Activated CD8-positive, alpha-beta memory T cell treated with anti-CD3 and anti-CD28 coated beads, Interleukin-2, amount 10 ng/mL, durations not matched to agents 7 days and 5 days (primary cell): Measurements from ENCODE around the gene FOXK1. TPM values are rescaled to one million over a fixed set of nuclear protein-coding genes. Genes with fewer than 3 reads are reported as not detected.
"Not testable (repeated sequence)": the region's sequence is repeated elsewhere in the genome, so short reads cannot be mapped to it uniquely, and the experiment has no call there.

Experiments used
- ATAC-seq: fragments of 150-1000 bp; cut with Tn5 transposase; one replicate; pipeline ENCODE4 v1.10.0; 2021; ENCODE audit warnings: moderate library complexity
- CTCF ChIA-PET: fragments of 350-600 bp; sonication (Branson Sonifier 250); formaldehyde crosslinking; loops from one replicate; lab custom pipeline; 2021; ENCODE audit warnings: antibody characterized with exemption; lab: Charles Lee
- DNase-seq: peaks from one replicate; pipeline ENCODE4 v3.0.0-alpha.2; 2020
- H3K27ac Mint-ChIP-seq: one replicate; pipeline ENCODE4 v1.8.0; 2021; ENCODE audit warnings: mild to moderate bottlenecking, mixed read lengths
- H3K27me3 Mint-ChIP-seq: one replicate; pipeline ENCODE4 v1.8.0; 2021; ENCODE audit warnings: mixed read lengths
- H3K36me3 Mint-ChIP-seq: one replicate; pipeline ENCODE4 v1.8.0; 2021; ENCODE audit warnings: mild to moderate bottlenecking, mixed read lengths
- H3K4me1 Mint-ChIP-seq: one replicate; pipeline ENCODE4 v1.8.0; 2021; ENCODE audit warnings: mixed read lengths
- H3K4me3 Mint-ChIP-seq: one replicate; pipeline ENCODE4 v1.8.0; 2021; ENCODE audit warnings: mild to moderate bottlenecking, moderate library complexity, mixed read lengths
- H3K9me3 Mint-ChIP-seq: one replicate; pipeline ENCODE4 v1.8.0; 2022; ENCODE audit warnings: low read depth, mixed read lengths
- total RNA-seq, 2 experiments: library from RNA; stranded (reverse); gene quantifications; one replicate each; pipeline ENCODE4 v1.2.3, GENCODE V29; 2021

FOXK1 gene
- total RNA-seq, 2 experiments from 2014 or later: 27.1 to 31.2 TPM

DNA sequence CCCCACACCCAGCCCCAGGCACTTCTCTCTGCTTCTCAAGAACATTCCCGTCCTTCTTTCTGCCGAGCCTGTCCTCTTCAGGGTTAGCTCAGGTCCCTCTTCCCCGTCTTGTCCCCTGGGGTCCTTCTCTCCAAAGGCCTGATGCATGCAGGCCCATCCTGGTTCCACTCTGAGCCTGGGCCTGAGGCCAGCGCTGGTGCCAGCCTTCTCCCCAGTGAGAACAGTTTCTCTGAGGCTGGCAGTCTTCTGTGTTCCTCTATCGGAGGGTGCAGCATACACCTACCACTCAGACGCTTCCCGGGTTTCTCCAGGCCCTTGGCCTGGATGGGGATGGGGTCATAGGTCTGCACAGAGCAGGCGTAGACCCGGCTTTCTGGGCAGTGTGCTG is 108.0 kb downstream of the FOXK1 start:
- no peak overlapping the region for H3K27ac Mint-ChIP-seq
- peaks cover 11% of the 10 kb centered on the region for H3K36me3 Mint-ChIP-seq
- no peak for DNase-seq
- H3K9me3 Mint-ChIP-seq: no peaks in the 10 kb centered on the region
- no peaks in the 10 kb centered on the region for H3K27me3 Mint-ChIP-seq
- no peak for ATAC-seq
- CTCF ChIA-PET: interaction anchor here (3.3 kb wide), 1 partner anchor 8 kb away, joined by 10 read pairs; no protein-coding TSS in a partner anchor
- H3K4me1 Mint-ChIP-seq: peaks cover 2% of the 10 kb centered on the region
- no peak overlapping the region for H3K4me3 Mint-ChIP-seq

DNA sequence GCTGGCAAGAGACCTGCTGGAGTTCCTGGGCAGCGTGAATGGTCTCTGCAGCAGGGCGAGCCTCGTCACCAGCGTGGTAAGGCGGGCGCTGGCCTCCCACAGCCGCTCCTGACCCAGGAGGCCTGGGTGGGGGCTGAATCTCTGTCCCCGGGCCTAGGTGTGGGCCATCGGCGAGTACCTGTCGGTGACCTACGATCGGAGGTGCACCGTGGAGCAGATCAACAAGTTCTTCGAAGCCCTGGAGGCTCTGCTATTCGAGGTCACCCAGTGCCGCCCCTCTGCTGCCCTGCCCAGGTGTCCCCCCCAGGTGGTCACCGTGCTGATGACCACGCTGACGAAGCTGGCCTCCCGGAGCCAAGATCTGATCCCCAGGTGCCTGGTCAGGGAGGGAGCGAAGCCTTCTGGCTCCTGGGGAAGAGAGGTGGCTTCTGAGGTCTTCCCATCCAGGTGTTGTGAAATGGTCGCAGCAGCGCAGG is 108.5 kb downstream of the FOXK1 start:
- H3K9me3 Mint-ChIP-seq: no peaks in the 10 kb centered on the region
- H3K4me3 Mint-ChIP-seq: no peak overlapping the region
- no peak overlapping the region for H3K27ac Mint-ChIP-seq
- peaks cover 2% of the 10 kb centered on the region for H3K4me1 Mint-ChIP-seq
- no peaks in the 10 kb centered on the region for H3K27me3 Mint-ChIP-seq
- ATAC-seq (no peak), DNase-seq (no peak)
- H3K36me3 Mint-ChIP-seq: peaks cover 11% of the 10 kb centered on the region
- CTCF ChIA-PET: interaction anchor here (3.3 kb wide), 1 partner anchor 7 kb away, joined by 10 read pairs; no protein-coding TSS in a partner anchor

DNA sequence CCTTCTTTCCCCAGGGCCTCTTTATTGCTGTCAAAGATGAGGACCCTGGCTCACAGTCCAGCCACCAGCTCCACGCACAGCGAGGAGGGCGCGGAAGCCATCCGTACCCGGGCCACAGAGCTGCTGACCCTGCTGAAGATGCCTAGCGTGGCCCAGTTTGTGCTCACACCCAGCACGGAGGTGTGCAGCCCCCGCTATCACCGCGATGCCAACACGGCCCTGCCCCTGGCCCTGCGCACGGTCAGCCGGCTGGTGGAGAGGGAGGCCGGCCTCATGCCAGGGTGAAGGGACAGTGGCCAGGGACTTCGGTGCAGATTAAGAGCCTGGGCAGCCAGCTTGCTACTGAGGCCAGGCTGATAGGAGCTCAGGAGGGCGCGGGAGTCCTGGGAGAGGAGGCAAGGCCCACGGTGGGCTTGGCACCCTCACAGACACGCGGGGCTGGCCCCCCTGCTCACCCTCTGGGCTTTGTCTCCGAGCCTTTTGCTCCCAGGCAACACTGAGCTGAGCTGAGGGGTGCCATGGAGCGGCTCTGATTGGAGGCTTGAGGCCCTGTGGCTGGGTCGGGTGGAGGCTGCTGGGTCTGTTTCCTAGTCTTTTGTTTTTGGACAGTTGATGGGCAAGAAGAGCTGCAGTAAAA is 109.1 kb downstream of the FOXK1 start:
- no peak for ATAC-seq
- Mint-ChIP-seq H3K9me3 (no peaks in the 10 kb centered on the region), H3K27ac (no peak overlapping the region), H3K4me3 (no peak overlapping the region), H3K27me3 (no peaks in the 10 kb centered on the region), H3K4me1 (peaks cover 2% of the 10 kb centered on the region), H3K36me3 (peaks cover 9% of the 10 kb centered on the region)
- CTCF ChIA-PET: interaction anchor here (0.8 to 1.9 kb wide), 3 partner anchors 16 to 294 kb away, joined by 4 to 7 read pairs (median 6); partner anchors contain the start of gene AP5Z1
- DNase-seq: no peak

- no peak overlapping the region for H3K4me3 Mint-ChIP-seq
- CTCF ChIA-PET: interaction anchor here (0.6 to 2.0 kb wide), 10 partner anchors 17 to 1035 kb away, joined by 3 to 11 read pairs (median 4); partner anchors contain the start of gene AP5Z1
- ATAC-seq: peak; percentile 79
- H3K27ac Mint-ChIP-seq: no peak overlapping the region
- DNase-seq: peak; percentile 75
- H3K36me3 Mint-ChIP-seq: peaks cover 9% of the 10 kb centered on the region
- H3K27me3 Mint-ChIP-seq: no peaks in the 10 kb centered on the region
- peaks cover 2% of the 10 kb centered on the region for H3K4me1 Mint-ChIP-seq
- H3K9me3 Mint-ChIP-seq: no peaks in the 10 kb centered on the region
Measured at GRCh38 chr7:4791738-4792536, 109.8 kb downstream of the FOXK1 start.

DNA sequence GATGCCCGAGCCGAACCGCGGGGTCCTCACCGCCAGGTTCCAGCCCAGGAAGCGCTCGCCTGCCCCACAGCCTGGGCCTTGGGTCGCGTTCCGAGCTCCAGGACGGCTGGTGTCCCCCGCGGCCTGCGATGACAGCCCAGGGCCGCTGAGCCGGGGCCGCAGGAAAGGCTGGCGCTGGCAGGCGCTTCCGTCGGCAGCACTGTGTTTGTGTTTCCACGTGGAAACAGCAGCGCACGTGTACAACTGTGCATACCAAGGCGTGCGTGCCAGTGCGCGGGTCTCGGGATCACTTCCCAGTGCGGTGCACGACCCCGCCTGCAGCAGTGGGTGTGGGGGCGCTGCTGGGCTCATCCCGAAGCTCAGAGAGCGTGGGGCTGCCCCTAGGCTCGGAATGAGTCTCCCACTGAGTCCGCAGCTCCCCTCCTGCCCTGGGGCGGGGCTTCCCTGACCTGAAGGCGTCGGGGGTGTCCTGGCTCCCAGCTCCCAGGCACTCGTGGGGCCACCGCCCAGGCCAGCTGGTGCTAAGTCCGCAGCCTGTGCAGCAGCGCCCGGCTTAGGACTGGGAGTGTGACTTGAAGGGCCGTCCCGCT is 110.5 kb downstream of the FOXK1 start:
- CTCF ChIA-PET: interaction anchor here (0.5 to 2.0 kb wide), 10 partner anchors 18 to 1035 kb away, joined by 3 to 11 read pairs (median 4); partner anchors contain the start of gene AP5Z1
- DNase-seq: no peak
- H3K36me3 Mint-ChIP-seq: peaks cover 9% of the 10 kb centered on the region

DNA sequence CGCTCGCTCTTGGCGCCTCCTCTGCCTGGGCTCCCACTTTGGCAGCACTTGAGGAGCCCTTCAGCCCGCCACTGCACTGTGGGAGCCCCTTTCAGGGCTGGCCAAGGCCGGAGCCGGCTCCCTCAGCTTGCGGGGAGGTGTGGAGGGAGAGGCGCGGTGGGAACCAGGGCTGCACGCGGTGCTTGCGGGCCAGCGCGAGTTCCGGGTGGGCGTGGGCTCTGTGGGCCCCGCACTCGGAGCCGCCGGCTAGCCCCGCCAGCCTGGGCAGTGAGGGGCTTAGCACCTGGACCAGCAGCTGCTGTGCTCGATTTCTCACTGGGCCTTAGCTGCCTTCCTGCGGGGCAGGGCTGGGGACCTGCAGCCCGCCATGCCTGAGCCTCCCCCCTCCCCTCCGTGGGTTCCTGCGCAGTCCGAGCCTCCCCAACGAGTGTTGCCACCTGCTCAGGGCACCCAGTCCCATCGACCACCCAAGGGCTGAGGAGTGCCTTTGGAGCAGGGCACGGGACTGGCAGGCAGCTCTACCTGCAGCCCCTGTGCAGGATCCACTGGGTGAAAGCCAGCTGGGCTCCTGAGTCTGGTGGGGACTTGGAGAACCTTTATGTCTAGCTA is 111.4 kb downstream of the FOXK1 start:
- not testable (repeated sequence) for H3K27ac Mint-ChIP-seq, H3K9me3 Mint-ChIP-seq, H3K4me3 Mint-ChIP-seq, H3K27me3 Mint-ChIP-seq, ATAC-seq, H3K4me1 Mint-ChIP-seq, DNase-seq, H3K36me3 Mint-ChIP-seq
- CTCF ChIA-PET: interaction anchor here (0.5 to 2.0 kb wide), 6 partner anchors 18 to 294 kb away, joined by 3 to 11 read pairs (median 4); partner anchors contain the start of gene AP5Z1

More for the DNA sequence above, 110.5 kb downstream of the FOXK1 start:
- H3K4me1 Mint-ChIP-seq: peaks cover 2% of the 10 kb centered on the region
- H3K9me3 Mint-ChIP-seq: no peaks in the 10 kb centered on the region
- no peaks in the 10 kb centered on the region for H3K27me3 Mint-ChIP-seq
- ATAC-seq: no peak
- H3K27ac Mint-ChIP-seq: no peak overlapping the region
- H3K4me3 Mint-ChIP-seq: no peak overlapping the region

GRCh38 chr7:4794171-4794570 is 112.1 kb downstream of the FOXK1 start:
- CTCF ChIA-PET, ATAC-seq, H3K36me3 Mint-ChIP-seq, H3K4me3 Mint-ChIP-seq, H3K27ac Mint-ChIP-seq, H3K9me3 Mint-ChIP-seq, DNase-seq, H3K4me1 Mint-ChIP-seq, H3K27me3 Mint-ChIP-seq: not testable (repeated sequence)

DNA sequence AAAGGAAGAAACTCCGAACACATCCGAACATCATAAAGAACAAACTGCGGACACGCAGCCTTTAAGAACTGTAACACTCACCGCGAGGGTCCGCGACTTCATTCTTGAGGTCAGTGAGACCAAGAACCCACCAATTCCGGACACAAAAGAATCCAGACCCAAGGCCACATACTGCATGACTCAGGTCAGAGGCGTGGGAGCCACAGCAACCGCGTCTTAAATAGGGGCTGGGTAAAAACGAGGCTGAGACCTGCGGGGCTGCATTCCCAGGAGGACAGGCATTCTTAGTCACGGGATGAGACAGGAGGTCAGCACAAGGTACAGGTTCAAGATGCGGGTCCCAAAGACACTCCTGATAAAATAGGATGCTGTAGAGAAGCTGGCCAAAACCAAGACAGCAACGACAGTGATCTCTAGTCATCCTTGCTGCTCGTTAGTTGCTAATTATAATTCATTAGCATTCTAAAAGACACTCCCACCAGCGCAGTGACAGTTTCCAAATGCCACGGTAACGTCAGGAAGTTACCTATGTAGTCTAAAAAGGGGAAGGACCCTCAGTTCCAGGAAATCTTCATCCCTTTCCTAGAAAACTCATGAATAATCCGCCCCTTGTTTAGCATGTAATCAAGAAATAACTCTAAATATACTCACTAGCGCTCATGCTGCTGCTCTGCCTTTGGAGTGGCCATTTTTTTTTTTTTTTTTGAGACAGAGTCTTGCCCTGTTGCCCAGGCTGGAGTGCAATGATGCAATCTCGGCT is 112.7 kb downstream of the FOXK1 start:
- Mint-ChIP-seq H3K27me3 (no peaks in the 10 kb centered on the region), H3K4me3 (no peak overlapping the region), H3K4me1 (peaks cover 2% of the 10 kb centered on the region), H3K36me3 (peaks cover 8% of the 10 kb centered on the region), H3K9me3 (no peaks in the 10 kb centered on the region), H3K27ac (no peak overlapping the region)
- ATAC-seq: no peak
- no peak for DNase-seq
- CTCF ChIA-PET: interaction anchor here (1.2 kb wide), 1 partner anchor 89 kb away, joined by 3 read pairs; the partner anchor contains the start of gene RADIL

DNA sequence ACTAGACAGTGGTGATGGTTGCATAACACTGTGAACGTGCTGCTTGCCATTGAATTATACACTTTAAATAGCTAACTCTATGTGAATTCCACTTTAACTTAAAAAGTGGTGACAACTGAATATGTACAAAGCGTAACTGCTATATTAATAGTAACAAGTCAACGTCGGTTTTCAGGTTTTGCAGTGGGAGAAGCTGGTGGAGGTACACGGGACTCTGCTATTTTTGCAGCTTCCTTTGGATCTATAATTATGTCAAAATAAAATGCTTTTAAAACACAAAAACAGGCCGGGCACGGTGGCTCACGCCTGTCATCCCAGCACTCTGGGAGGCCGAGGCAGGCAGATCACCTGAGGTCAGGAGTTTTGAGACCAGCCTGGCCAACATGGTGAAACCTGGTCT is 114.4 kb downstream of the FOXK1 start:
- no peak for ATAC-seq
- H3K27ac Mint-ChIP-seq: no peak overlapping the region
- peaks cover 7% of the 10 kb centered on the region for H3K36me3 Mint-ChIP-seq
- DNase-seq: no peak
- no peaks in the 10 kb centered on the region for H3K9me3 Mint-ChIP-seq
- CTCF ChIA-PET: interaction anchor here (1.1 to 3.6 kb wide), 3 partner anchors 10 to 289 kb away, joined by 3 to 49 read pairs (median 27); partner anchors contain the start of gene RADIL
- H3K27me3 Mint-ChIP-seq: no peaks in the 10 kb centered on the region
- peaks cover 2% of the 10 kb centered on the region for H3K4me1 Mint-ChIP-seq
- no peak overlapping the region for H3K4me3 Mint-ChIP-seq

DNA sequence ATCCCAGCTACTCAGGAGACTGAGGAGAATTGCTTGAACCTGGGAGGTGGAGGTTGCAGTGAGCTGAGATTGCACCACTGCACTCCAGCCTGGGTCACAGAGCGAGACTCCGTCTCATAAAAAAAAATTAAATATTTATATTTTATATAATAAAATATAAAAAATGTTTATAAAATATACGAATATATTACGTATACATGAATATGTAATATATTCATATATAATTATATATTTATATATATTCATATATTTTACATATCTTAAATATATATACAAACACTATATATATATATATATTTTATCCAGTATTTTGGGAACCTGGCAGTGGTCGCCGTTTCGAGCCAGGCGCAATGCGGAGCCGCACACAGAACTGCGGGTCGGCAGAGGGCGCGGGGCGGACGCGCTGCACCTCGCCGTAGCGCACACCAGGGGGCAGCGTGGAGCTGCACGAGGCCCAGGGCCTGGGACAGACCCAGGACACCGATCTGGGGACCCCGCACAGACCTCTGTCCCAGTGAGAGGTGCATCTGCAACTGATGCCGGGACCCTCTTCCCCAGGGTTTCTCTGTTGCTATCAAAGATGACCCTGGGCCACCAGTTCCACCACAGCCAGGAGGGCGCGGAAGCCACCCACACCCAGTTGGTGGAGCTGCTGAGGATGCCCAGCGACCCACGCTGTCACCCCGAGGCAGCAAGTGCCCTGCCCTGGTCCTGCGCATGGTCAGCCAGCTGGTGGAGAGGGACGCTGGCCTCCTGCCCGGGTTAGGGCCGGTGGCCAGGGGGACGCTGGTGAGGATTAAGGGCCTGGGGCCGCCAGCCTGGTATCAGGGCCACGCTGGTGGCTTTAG is 116.0 kb downstream of the FOXK1 start:
- ATAC-seq (peak; percentile 89), DNase-seq (peak; percentile 65)
- CTCF ChIA-PET: interaction anchor here (0.6 to 3.6 kb wide), 20 partner anchors 8 to 1737 kb away, joined by 3 to 49 read pairs (median 4); partner anchors contain the start of genes AP5Z1 and RADIL
- Mint-ChIP-seq H3K4me1 (peaks cover 2% of the 10 kb centered on the region), H3K27ac (no peak overlapping the region), H3K27me3 (no peaks in the 10 kb centered on the region), H3K4me3 (no peak overlapping the region), H3K36me3 (peaks cover 4% of the 10 kb centered on the region), H3K9me3 (no peaks in the 10 kb centered on the region)

DNA sequence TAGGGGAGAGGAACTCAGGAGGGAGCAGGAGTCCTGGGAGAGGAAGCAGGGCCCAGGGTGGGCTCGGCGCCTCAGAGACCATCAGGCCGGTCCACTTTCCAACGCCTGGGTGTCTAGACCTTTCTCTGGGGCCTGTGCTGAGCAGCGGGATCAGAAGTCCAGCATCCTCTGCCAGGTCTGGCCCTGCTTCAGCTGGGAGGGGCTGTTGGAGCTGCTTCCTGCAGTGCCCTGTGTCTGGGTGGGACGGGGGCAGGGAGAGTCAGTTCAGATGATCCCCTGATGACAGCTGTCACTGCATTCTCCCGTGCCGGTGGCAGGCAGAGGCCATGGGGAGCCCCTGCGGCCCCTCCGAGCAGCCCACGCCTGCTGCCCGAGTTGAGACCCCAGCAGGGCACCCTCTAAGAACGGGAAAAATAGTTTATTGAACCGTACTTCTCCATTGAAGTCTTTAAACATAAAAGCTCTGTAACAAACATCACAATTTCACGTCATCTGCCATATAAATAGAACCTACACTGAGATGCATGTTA is 116.7 kb downstream of the FOXK1 start:
- no peak overlapping the region for H3K27ac Mint-ChIP-seq
- H3K9me3 Mint-ChIP-seq: no peaks in the 10 kb centered on the region
- no peak overlapping the region for H3K4me3 Mint-ChIP-seq
- peaks cover 2% of the 10 kb centered on the region for H3K4me1 Mint-ChIP-seq
- CTCF ChIA-PET: interaction anchor here (0.7 to 3.6 kb wide), 17 partner anchors 10 to 392 kb away, joined by 3 to 49 read pairs (median 4); partner anchors contain the start of genes AP5Z1 and RADIL
- H3K36me3 Mint-ChIP-seq: peaks cover 4% of the 10 kb centered on the region
- DNase-seq: no peak
- no peaks in the 10 kb centered on the region for H3K27me3 Mint-ChIP-seq
- no peak for ATAC-seq
